NT2/D1 (cell line): ENCODE measurements around the gene FAM89B.

Experiments
- SUZ12 ChIP-seq: IDR thresholded peaks from 2 replicates; pipeline ENCODE4 v1.6.1; 2011; ENCODE audit not compliant: insufficient read length, insufficient read depth; ENCODE audit errors: extremely low read depth
- YY1 ChIP-seq: IDR thresholded peaks from 2 replicates; pipeline ENCODE4 v1.6.1; 2011; ENCODE audit not compliant: insufficient read length, insufficient read depth
- ZNF274 ChIP-seq: IDR thresholded peaks from 2 replicates; pipeline ENCODE4 v1.6.1; 2011; ENCODE audit warnings: mild to moderate bottlenecking, low read depth, low read length

GRCh38 chr11:65593518-65594414, 21.4 kb downstream of the FAM89B start:
- TF ChIP-seq YY1 (no peak), SUZ12 (no peak), ZNF274 (no peak)
